IMR-90 (cell line): ENCODE measurements around the gene OR51T1. TPM values are rescaled to one million over a fixed set of nuclear protein-coding genes. Genes with fewer than 3 reads are reported as not detected.

Source experiments
- ATAC-seq: fragments of 200-7000 bp; cut with Tn5 transposase; 2 replicates; pipeline ENCODE4 v1.9.1; 2020; ENCODE audit warnings: low read depth, mild to moderate bottlenecking, moderate library complexity
- BruUV-seq: library from RNA; stranded (reverse); fragments of 400-500 nt; replicated peaks from 2 replicates; lab custom pipeline; 2021; lab: Mats Ljungman, UMichigan
- CTCF ChIA-PET: fragments of 300-600 bp; formaldehyde crosslinking; extraction: SDS; loops from one replicate; lab custom pipeline; 2021; ENCODE audit warnings: antibody characterized with exemption; lab: Yijun Ruan, JAX
- POLR2A ChIA-PET: fragments of 300-600 bp; sonication (Branson Sonifier 250); formaldehyde crosslinking; loops from one replicate; lab custom pipeline; 2022; ENCODE audit warnings: antibody characterized with exemption; ENCODE audit not compliant: unreplicated experiment; lab: Charles Lee
- DNase-seq: peaks from one replicate; pipeline ENCODE4 v3.0.0; 2013
- H2AFZ ChIP-seq: replicated peaks from 2 replicates; pipeline ENCODE3; 2013; ENCODE audit warnings: low read length, mild to moderate bottlenecking; ENCODE audit not compliant: poor library complexity
- H2AK5ac ChIP-seq: 2 replicates; pipeline ENCODE4 v1.6.1; 2013; ENCODE audit warnings: low read depth, low read length, inconsistent platforms
- H2AK9ac ChIP-seq: replicated peaks from 2 replicates; pipeline ENCODE3; 2013; ENCODE audit warnings: mild to moderate bottlenecking, low read depth, low read length, moderate library complexity; ENCODE audit not compliant: poor library complexity
- H2BK120ac ChIP-seq: 2 replicates; pipeline ENCODE4 v1.6.1; 2013; ENCODE audit warnings: low read depth, low read length, inconsistent platforms
- H2BK15ac ChIP-seq: 3 replicates; pipeline ENCODE4 v1.6.1; 2013; ENCODE audit warnings: low read depth, low read length, inconsistent platforms
- H2BK20ac ChIP-seq: 2 replicates; pipeline ENCODE4 v1.6.1; 2013; ENCODE audit warnings: low read depth, mild to moderate bottlenecking, inconsistent platforms, low read length, moderate library complexity
- H2BK5ac ChIP-seq: 2 replicates; pipeline ENCODE4 v1.6.1; 2013; ENCODE audit warnings: mild to moderate bottlenecking, low read depth, low read length, inconsistent platforms; ENCODE audit not compliant: poor library complexity, severe bottlenecking
- H3K14ac ChIP-seq: replicated peaks from 2 replicates; pipeline ENCODE4 v1.6.1; 2013; ENCODE audit warnings: low read depth, low read length, inconsistent platforms
- H3K18ac ChIP-seq: 2 replicates; pipeline ENCODE4 v1.6.1; 2013; ENCODE audit warnings: low read depth, low read length, control low read depth
- H3K23ac ChIP-seq: 2 replicates; pipeline ENCODE4 v1.6.1; 2013; ENCODE audit warnings: low read depth, low read length, inconsistent platforms
- H3K27ac ChIP-seq: 2 replicates; pipeline ENCODE4 v1.5.1; 2013; ENCODE audit warnings: mild to moderate bottlenecking, control low read depth, low read length; ENCODE audit not compliant: insufficient read depth
- H3K27me3 ChIP-seq: 2 replicates; pipeline ENCODE4 v1.6.1; 2013; ENCODE audit warnings: low read length; ENCODE audit not compliant: control insufficient read depth, insufficient read depth
- H3K36me3 ChIP-seq: 2 replicates; pipeline ENCODE4 v1.6.1; 2013; ENCODE audit warnings: low read length, mixed read lengths; ENCODE audit not compliant: control insufficient read depth, insufficient read depth
- H3K4ac ChIP-seq: 2 replicates; pipeline ENCODE4 v1.6.1; 2013; ENCODE audit warnings: low read depth, low read length, inconsistent platforms
- H3K4me1 ChIP-seq: 2 replicates; pipeline ENCODE4 v1.6.1; 2013; ENCODE audit warnings: low read length, mixed read lengths; ENCODE audit not compliant: control insufficient read depth, insufficient read depth
- H3K4me2 ChIP-seq: 2 replicates; pipeline ENCODE4 v1.6.1; 2013; ENCODE audit warnings: low read depth, mild to moderate bottlenecking, control low read depth, low read length, moderate library complexity
- H3K4me3 ChIP-seq: 2 replicates; pipeline ENCODE4 v1.5.1; 2013; ENCODE audit warnings: low read depth, mild to moderate bottlenecking, control low read depth, low read length, moderate library complexity; ENCODE audit not compliant: insufficient read depth
- H3K56ac ChIP-seq: 2 replicates; pipeline ENCODE4 v1.6.1; 2013; ENCODE audit warnings: low read length, inconsistent platforms; ENCODE audit not compliant: insufficient read depth; ENCODE audit errors: extremely low read depth
- H3K79me1 ChIP-seq, 2 experiments: 2 replicates each; pipeline ENCODE4 v1.6.1; 2013; ENCODE audit warnings: low read length in 2 of 2, inconsistent platforms in 1 of 2, low read depth in 1 of 2
- H3K9ac ChIP-seq: 2 replicates; pipeline ENCODE4 v1.6.1; 2013; ENCODE audit warnings: low read depth, low read length, control low read depth
- H3K9me1 ChIP-seq: 2 replicates; pipeline ENCODE4 v1.6.1; 2013; ENCODE audit warnings: low read length, inconsistent platforms; ENCODE audit not compliant: insufficient read depth
- H3K9me3 ChIP-seq: 2 replicates; pipeline ENCODE4 v1.6.1; 2013; ENCODE audit warnings: low read length; ENCODE audit not compliant: control insufficient read depth, insufficient read depth
- H4K20me1 ChIP-seq: 2 replicates; pipeline ENCODE4 v1.6.1; 2013; ENCODE audit warnings: low read length, inconsistent platforms; ENCODE audit not compliant: insufficient read depth
- H4K5ac ChIP-seq: 2 replicates; pipeline ENCODE4 v1.6.1; 2013; ENCODE audit warnings: mild to moderate bottlenecking, low read depth, low read length, control low read depth
- H4K8ac ChIP-seq, 2 experiments: 2 replicates each; pipeline ENCODE4 v1.6.1; 2013; ENCODE audit warnings: low read depth in 2 of 2, low read length in 2 of 2, control low read depth in 1 of 2, inconsistent platforms in 1 of 2
- H4K91ac ChIP-seq: 2 replicates; pipeline ENCODE4 v1.6.1; 2013; ENCODE audit warnings: low read depth, low read length, inconsistent platforms; ENCODE audit not compliant: insufficient read depth
- BHLHE40 ChIP-seq: fragments of 150-350 bp; IDR thresholded peaks from 2 replicates; pipeline ENCODE4 v1.6.1; 2016; ENCODE audit warnings: mild to moderate bottlenecking, low read depth, low read length
- CEBPB ChIP-seq: IDR thresholded peaks from 2 replicates; pipeline ENCODE4 v1.6.1; 2012; ENCODE audit warnings: low read depth, low read length, improper control_type of control experiment
- CHD1 ChIP-seq: IDR thresholded peaks from 2 replicates; pipeline ENCODE4 v1.6.1; 2012; ENCODE audit warnings: low read depth, low read length, improper control_type of control experiment
- FOS ChIP-seq: fragments of 150-350 bp; IDR thresholded peaks from 2 replicates; pipeline ENCODE4 v1.6.1; 2016; ENCODE audit warnings: low read depth, low read length
- MAZ ChIP-seq: IDR thresholded peaks from 2 replicates; pipeline ENCODE4 v1.6.1; 2012; ENCODE audit warnings: low read depth, mild to moderate bottlenecking, low read length, improper control_type of control experiment, moderate library complexity, borderline replicate concordance
- MXI1 ChIP-seq: IDR thresholded peaks from 2 replicates; pipeline ENCODE4 v1.6.1; 2012; ENCODE audit warnings: low read depth, mild to moderate bottlenecking, low read length, moderate library complexity, borderline replicate concordance
- NFE2L2 ChIP-seq: fragments of 150-350 bp; IDR thresholded peaks from 2 replicates; pipeline ENCODE4 v1.6.1; 2016; ENCODE audit warnings: low read depth, mild to moderate bottlenecking, low read length
- POLR2A ChIP-seq: IDR thresholded peaks from 2 replicates; pipeline ENCODE4 v1.6.1; 2012; ENCODE audit warnings: mild to moderate bottlenecking, low read depth, low read length
- RAD21 ChIP-seq: IDR thresholded peaks from 2 replicates; pipeline ENCODE4 v1.6.1; 2012; ENCODE audit warnings: low read length, improper control_type of control experiment
- RCOR1 ChIP-seq: IDR thresholded peaks from 2 replicates; pipeline ENCODE4 v1.6.1; 2012; ENCODE audit warnings: mild to moderate bottlenecking, low read length, improper control_type of control experiment; ENCODE audit not compliant: insufficient replicate concordance
- RFX5 ChIP-seq: IDR thresholded peaks from 2 replicates; pipeline ENCODE4 v1.8.0; 2012; ENCODE audit warnings: low read depth, mild to moderate bottlenecking, low read length, moderate library complexity
- WGBS, 2 experiments: methylation state at CpG; one replicate each; pipeline versions ENCODE4 v1.1.5 to v1.1.7; 2013; ENCODE audit warnings: missing lambda C conversion rate in 2 of 2; ENCODE audit not compliant: insufficient read length in 1 of 2; ENCODE audit errors: extremely low coverage in 2 of 2; 5-methylcytosine and 5-hydroxymethylcytosine counted together
- dilution Hi-C: fragments of 300-500 bp; cut with HindIII; formaldehyde crosslinking; loops from one replicate; pipeline ENCODE4 v1.14.3; 2018; ENCODE audit warnings: low sequenced_read_pairs; ENCODE audit not compliant: unreplicated experiment
- in situ Hi-C: fragments of 300-500 bp; cut with MboI; formaldehyde crosslinking; loops from 3 replicates; pipeline ENCODE4 v1.14.3; 2019; ENCODE audit warnings: low sequenced_read_pairs, inconsistent platforms, mixed read lengths
- intact Hi-C: fragments of 100-400 bp; cut with micrococcal nuclease; formaldehyde crosslinking; loops from 2 replicates; pipeline ENCODE4 v1.10.0; 2022
- polyA plus RNA-seq, 3 experiments: library from polyadenylated mRNA; depleted of rRNA; stranded (reverse); fragments of >200 nt; gene quantifications; 2 replicates each; pipeline ENCODE4 v1.2.3, GENCODE V29; 2012; ENCODE audit warnings: low replicate concordance in 1 of 3
- total RNA-seq: library from RNA; depleted of rRNA; stranded (reverse); fragments of >200 nt; gene quantifications from 2 replicates; pipeline ENCODE4 v1.2.3, GENCODE V29; 2012
- TF ChIP-seq, protein P1 (sequence below): conservative IDR thresholded peaks from 2 replicates; pipeline ENCODE4 v1.5.1; 2012; ENCODE audit warnings: mild to moderate bottlenecking, low read depth, low read length, improper control_type of control experiment
- TF ChIP-seq, protein P2 (sequence below): fragments of 150-350 bp; IDR thresholded peaks from 2 replicates; pipeline ENCODE4 v1.6.1; 2016; ENCODE audit warnings: low read depth, mild to moderate bottlenecking, low read length, moderate library complexity, borderline replicate concordance
- TF ChIP-seq, protein P3 (sequence below): fragments of 150-350 bp; IDR thresholded peaks from 2 replicates; pipeline ENCODE4 v1.6.1; 2017; ENCODE audit warnings: mild to moderate bottlenecking, antibody characterized with exemption, low read length, low read depth

The OR51T1 gene
- total and polyA plus RNA-seq, 2 of the 4 experiments (the other 2 are of a cell fraction) = not detected

DNA sequence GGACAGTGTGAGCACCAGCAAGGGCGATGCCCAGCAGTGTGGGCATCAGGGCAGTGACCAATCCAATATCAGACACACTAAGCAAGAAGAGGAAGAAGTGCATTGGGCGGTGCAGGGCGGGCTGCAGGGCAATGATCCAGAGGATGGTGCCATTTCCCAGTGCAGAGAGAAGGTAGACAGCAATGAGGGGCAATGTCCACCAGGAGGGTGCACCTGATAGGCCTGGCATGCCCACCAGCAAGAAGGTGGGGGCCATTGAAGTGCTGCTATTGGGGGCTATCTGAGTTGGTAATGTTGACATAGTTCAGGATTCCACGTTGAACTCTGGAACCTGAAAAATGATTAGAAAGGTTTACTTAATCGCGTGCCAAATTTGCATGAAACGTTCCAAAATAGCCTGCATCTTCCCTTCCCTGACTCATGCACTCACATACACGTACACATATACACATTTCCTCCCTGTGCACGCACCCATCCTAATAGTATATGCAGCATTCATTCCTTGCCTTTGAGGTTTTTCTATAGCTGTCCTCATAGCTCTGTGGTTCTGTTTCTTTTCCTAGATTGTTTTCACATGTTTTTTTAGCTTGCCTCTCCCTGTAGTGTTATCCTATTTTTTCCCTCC lies 32.7 kb upstream of the OR51T1 start, which contains the start of gene OR51S1:
TSS of gene OR51S1 (minus strand) at position 301 of the 625 bp plus-strand sequence. CDS start at position 301, 0 bp downstream.
- CTCF ChIA-PET = no interaction called here
- no peak within 1 kb of the TSS for H2BK120ac ChIP-seq
- no peak within 1 kb of the TSS for H4K5ac ChIP-seq
- in situ Hi-C loops (no loop called here), dilution Hi-C loops (no loop called here), intact Hi-C loops (no loop called here)
- H3K79me1 ChIP-seq = no peaks in the 10 kb centered on the region
- no peak within 1 kb of the TSS for H2AFZ ChIP-seq
- BruUV-seq = no TSS peak
- H2BK5ac ChIP-seq = no peak within 1 kb of the TSS
- H3K14ac ChIP-seq = no peak within 1 kb of the TSS
- H3K9ac ChIP-seq = no peak within 1 kb of the TSS
- H2AK9ac ChIP-seq = no peak within 1 kb of the TSS
- no peak within 1 kb of the TSS for H2BK15ac ChIP-seq
- H3K9me1 ChIP-seq = no peaks in the 10 kb centered on the region
- H3K23ac ChIP-seq = no peak within 1 kb of the TSS
- TF ChIP-seq, protein P1, sequence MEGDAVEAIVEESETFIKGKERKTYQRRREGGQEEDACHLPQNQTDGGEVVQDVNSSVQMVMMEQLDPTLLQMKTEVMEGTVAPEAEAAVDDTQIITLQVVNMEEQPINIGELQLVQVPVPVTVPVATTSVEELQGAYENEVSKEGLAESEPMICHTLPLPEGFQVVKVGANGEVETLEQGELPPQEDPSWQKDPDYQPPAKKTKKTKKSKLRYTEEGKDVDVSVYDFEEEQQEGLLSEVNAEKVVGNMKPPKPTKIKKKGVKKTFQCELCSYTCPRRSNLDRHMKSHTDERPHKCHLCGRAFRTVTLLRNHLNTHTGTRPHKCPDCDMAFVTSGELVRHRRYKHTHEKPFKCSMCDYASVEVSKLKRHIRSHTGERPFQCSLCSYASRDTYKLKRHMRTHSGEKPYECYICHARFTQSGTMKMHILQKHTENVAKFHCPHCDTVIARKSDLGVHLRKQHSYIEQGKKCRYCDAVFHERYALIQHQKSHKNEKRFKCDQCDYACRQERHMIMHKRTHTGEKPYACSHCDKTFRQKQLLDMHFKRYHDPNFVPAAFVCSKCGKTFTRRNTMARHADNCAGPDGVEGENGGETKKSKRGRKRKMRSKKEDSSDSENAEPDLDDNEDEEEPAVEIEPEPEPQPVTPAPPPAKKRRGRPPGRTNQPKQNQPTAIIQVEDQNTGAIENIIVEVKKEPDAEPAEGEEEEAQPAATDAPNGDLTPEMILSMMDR = no peak
- TF ChIP-seq POLR2A (no peak), CHD1 (no peak), CEBPB (no peak), RCOR1 (no peak), RAD21 (no peak), BHLHE40 (no peak), RFX5 (no peak), MAZ (no peak), FOS (no peak), MXI1 (no peak), NFE2L2 (no peak)
- TF ChIP-seq, protein P2, sequence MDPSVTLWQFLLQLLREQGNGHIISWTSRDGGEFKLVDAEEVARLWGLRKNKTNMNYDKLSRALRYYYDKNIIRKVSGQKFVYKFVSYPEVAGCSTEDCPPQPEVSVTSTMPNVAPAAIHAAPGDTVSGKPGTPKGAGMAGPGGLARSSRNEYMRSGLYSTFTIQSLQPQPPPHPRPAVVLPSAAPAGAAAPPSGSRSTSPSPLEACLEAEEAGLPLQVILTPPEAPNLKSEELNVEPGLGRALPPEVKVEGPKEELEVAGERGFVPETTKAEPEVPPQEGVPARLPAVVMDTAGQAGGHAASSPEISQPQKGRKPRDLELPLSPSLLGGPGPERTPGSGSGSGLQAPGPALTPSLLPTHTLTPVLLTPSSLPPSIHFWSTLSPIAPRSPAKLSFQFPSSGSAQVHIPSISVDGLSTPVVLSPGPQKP = no peak
- TF ChIP-seq, protein P3, sequence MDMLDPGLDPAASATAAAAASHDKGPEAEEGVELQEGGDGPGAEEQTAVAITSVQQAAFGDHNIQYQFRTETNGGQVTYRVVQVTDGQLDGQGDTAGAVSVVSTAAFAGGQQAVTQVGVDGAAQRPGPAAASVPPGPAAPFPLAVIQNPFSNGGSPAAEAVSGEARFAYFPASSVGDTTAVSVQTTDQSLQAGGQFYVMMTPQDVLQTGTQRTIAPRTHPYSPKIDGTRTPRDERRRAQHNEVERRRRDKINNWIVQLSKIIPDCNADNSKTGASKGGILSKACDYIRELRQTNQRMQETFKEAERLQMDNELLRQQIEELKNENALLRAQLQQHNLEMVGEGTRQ = no peak
- no peak within 1 kb of the TSS for H3K18ac ChIP-seq
- H2AK5ac ChIP-seq = no peak within 1 kb of the TSS
- H3K4ac ChIP-seq = no peak within 1 kb of the TSS
- H4K91ac ChIP-seq = no peak within 1 kb of the TSS
- H3K36me3 ChIP-seq = no peaks in the 10 kb centered on the region
- H3K4me2 ChIP-seq = no peak within 1 kb of the TSS
- no peaks in the 10 kb centered on the region for H3K4me1 ChIP-seq
- no peak within 1 kb of the TSS for H4K8ac ChIP-seq
- no peak within 1 kb of the TSS for H3K4me3 ChIP-seq
- H4K20me1 ChIP-seq = no peaks in the 10 kb centered on the region
- no peak within 1 kb of the TSS for H3K56ac ChIP-seq
- H3K27ac ChIP-seq = no peak within 1 kb of the TSS
- no peak within 1 kb of the TSS for H2BK20ac ChIP-seq
- DNase-seq (no peak), ATAC-seq (no peak)
- POLR2A ChIA-PET = no interaction called here
- WGBS, 2 experiments = 75% methylated on average over 2 of the region's 9 CpGs; no CpG with 5 or more reads in 1 of the 2 experiments
- H3K9me3 ChIP-seq = no peaks in the 10 kb centered on the region
- no peaks in the 10 kb centered on the region for H3K27me3 ChIP-seq
